Activated CD4-positive, alpha-beta T cell treated with anti-CD3 and anti-CD28 coated beads, Interleukin-2, amount 10 ng/mL, durations not matched to agents 7 days and 5 days (primary cell): ENCODE results near the gene NUDT22. TPM values are rescaled to one million over a fixed set of nuclear protein-coding genes. Genes with fewer than 3 reads are reported as not detected.

ENCODE experiments used
- CTCF ChIA-PET: fragments of 350-600 bp; sonication (Branson Sonifier 250); formaldehyde crosslinking; loops from one replicate; lab custom pipeline; 2021; ENCODE audit warnings: antibody characterized with exemption; lab: Charles Lee
- POLR2A ChIA-PET: fragments of 350-600 bp; sonication (Branson Sonifier 250); formaldehyde crosslinking; loops from one replicate; lab custom pipeline; 2021; ENCODE audit warnings: antibody characterized with exemption; lab: Charles Lee
- DNase-seq: peaks from one replicate; pipeline ENCODE4 v3.0.0-alpha.2; 2020
- H3K27ac Mint-ChIP-seq: one replicate; pipeline ENCODE4 v1.8.0; 2021; ENCODE audit warnings: mild to moderate bottlenecking, moderate library complexity, mixed read lengths
- H3K27me3 Mint-ChIP-seq: one replicate; pipeline ENCODE4 v1.8.0; 2021; ENCODE audit warnings: mixed read lengths
- H3K36me3 Mint-ChIP-seq: one replicate; pipeline ENCODE4 v1.8.0; 2021; ENCODE audit warnings: low read depth, mixed read lengths
- H3K4me1 Mint-ChIP-seq: one replicate; pipeline ENCODE4 v1.8.0; 2021; ENCODE audit warnings: mixed read lengths
- H3K4me3 Mint-ChIP-seq: one replicate; pipeline ENCODE4 v1.8.0; 2021; ENCODE audit warnings: mild to moderate bottlenecking, moderate library complexity, mixed read lengths
- H3K9me3 Mint-ChIP-seq: one replicate; pipeline ENCODE4 v1.8.0; 2021; ENCODE audit warnings: mixed read lengths
- total RNA-seq, 2 experiments: library from RNA; stranded (reverse); gene quantifications; one replicate each; pipeline ENCODE4 v1.2.3, GENCODE V29; 2021

The NUDT22 gene
- total RNA-seq, 2 experiments from 2014 or later = 70.2 to 82.1 TPM

DNA sequence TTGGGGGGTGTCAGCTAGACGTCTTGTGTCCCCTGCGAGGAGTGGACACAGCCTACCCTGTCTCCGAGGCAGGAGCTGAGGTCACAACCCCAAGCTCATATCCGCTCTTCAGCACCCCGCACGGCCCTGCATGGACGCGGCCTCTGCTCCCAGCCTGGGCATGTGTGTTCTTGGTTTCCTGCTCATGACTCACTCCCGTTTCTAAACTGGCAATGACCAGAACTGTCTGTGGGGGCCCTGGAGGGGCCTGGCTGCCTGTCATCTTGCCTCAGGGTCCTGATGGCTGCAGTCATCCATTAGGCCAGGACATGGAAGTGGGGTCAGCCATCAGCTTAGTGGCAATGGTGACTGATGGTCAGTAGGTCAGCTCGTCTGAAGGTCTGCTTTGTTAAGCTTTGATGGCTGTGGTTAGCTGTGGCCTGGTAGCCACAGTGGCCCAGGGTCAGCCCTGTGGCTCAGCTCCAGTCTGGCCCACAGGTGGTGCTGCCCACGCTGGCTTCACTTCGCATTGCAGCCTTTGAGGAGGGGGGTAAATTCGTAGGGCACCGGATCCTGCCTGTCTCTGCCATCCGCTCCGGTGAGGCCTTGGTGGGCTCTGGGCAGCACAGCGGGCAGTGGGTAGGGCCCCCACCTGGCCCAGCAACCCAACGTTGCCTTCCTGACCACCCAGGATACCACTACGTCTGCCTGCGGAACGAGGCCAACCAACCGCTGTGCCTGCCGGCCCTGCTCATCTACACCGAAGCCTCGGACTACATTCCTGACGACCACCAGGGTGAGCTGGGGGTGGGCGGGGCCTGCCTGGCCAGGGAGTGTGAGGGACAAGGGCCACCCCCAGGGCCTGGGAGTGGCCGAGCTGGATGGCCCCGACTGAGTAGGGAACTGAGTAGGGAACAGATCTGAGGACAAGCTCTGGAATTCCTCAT is 37.2 kb downstream of the NUDT22 start:
- Mint-ChIP-seq H3K4me1 (peaks cover 17% of the 10 kb centered on the region), H3K4me3 (no peak overlapping the region), H3K27ac (no peak overlapping the region), H3K27me3 (no peaks in the 10 kb centered on the region), H3K36me3 (peaks cover 12% of the 10 kb centered on the region), H3K9me3 (no peaks in the 10 kb centered on the region)
- ChIA-PET CTCF (interaction anchor here (0.6 to 12.3 kb wide), 7 partner anchors 9 to 54 kb away, joined by 3 to 162 read pairs (median 3); partner anchors contain the start of genes PLCB3, PPP1R14B and TRMT112), POLR2A (interaction anchor here (0.6 kb wide), 1 partner anchor 17 kb away, joined by 3 read pairs; no protein-coding TSS in a partner anchor)
- no peak for DNase-seq

DNA sequence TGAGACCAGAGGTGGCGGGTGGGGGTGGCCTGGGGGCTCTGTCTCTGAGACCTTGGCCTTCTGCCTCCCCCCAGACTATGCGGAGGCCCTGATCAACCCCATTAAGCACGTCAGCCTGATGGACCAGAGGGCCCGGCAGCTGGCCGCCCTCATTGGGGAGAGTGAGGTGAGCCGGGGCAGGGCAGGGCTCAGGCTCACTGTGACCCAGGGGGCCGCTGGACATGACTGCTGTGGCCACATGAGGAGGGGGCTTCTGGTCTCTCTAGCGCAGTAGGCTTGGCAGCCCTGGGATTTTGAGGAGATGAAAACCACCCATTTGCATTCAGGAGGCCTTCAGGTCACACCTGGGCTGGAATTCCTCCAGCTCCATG is 37.9 kb downstream of the NUDT22 start:
- no peak overlapping the region for H3K4me3 Mint-ChIP-seq
- CTCF ChIA-PET = interaction anchor here (0.6 to 12.3 kb wide), 6 partner anchors 9 to 53 kb away, joined by 3 to 162 read pairs (median 4); partner anchors contain the start of genes PLCB3, PPP1R14B and TRMT112
- H3K27ac Mint-ChIP-seq = peak overlapping the region; percentile 50
- no peaks in the 10 kb centered on the region for H3K27me3 Mint-ChIP-seq
- peaks cover 24% of the 10 kb centered on the region for H3K4me1 Mint-ChIP-seq
- no peak for DNase-seq
- H3K9me3 Mint-ChIP-seq = no peaks in the 10 kb centered on the region
- peaks cover 12% of the 10 kb centered on the region for H3K36me3 Mint-ChIP-seq
- POLR2A ChIA-PET = no interaction called here

DNA sequence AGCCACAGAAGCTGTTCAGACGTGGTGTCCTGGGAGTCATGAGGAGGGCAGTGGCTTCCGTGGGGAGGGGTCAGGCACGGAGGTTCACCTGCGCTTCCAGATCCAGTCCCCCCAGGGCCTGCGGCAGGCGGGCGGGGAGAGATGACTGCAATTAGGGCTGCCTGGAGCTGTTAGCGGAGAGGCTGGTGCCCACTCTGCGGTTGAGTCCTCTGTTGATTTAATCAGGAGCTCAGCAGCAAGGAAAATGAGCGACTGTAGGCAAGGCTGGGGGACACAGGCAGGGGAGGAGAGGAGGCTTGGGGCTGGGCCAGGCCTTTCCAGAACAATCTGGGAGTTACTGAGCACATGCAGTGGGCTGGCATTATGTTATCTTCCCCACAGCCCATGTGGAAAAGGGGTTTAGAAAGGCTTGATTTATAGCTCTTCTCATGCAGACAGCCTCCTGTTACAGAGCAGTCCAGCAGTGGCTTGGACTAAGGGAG is 38.3 kb downstream of the NUDT22 start:
- CTCF ChIA-PET = interaction anchor here (1.0 to 12.3 kb wide), 5 partner anchors 10 to 53 kb away, joined by 3 to 162 read pairs (median 3); partner anchors contain the start of genes PLCB3, PPP1R14B and TRMT112
- Mint-ChIP-seq H3K9me3 (no peaks in the 10 kb centered on the region), H3K4me3 (no peak overlapping the region), H3K4me1 (peaks cover 23% of the 10 kb centered on the region), H3K27me3 (no peaks in the 10 kb centered on the region), H3K27ac (peak overlapping the region; percentile 50), H3K36me3 (peaks cover 9% of the 10 kb centered on the region)
- POLR2A ChIA-PET = no interaction called here
- DNase-seq = no peak

GRCh38 chr11:64265176-64266160 is 39.4 kb downstream of the NUDT22 start:
- no peaks in the 10 kb centered on the region for H3K27me3 Mint-ChIP-seq
- POLR2A ChIA-PET = no interaction called here
- H3K9me3 Mint-ChIP-seq = no peaks in the 10 kb centered on the region
- CTCF ChIA-PET = interaction anchor here (1.5 to 12.3 kb wide), 4 partner anchors 11 to 38 kb away, joined by 3 to 162 read pairs (median 8); partner anchors contain the start of genes PLCB3 and PPP1R14B
- no peak for DNase-seq
- H3K36me3 Mint-ChIP-seq = peaks cover 1% of the 10 kb centered on the region
- H3K4me3 Mint-ChIP-seq = no peak overlapping the region
- H3K27ac Mint-ChIP-seq = no peak overlapping the region
- peaks cover 18% of the 10 kb centered on the region for H3K4me1 Mint-ChIP-seq

DNA sequence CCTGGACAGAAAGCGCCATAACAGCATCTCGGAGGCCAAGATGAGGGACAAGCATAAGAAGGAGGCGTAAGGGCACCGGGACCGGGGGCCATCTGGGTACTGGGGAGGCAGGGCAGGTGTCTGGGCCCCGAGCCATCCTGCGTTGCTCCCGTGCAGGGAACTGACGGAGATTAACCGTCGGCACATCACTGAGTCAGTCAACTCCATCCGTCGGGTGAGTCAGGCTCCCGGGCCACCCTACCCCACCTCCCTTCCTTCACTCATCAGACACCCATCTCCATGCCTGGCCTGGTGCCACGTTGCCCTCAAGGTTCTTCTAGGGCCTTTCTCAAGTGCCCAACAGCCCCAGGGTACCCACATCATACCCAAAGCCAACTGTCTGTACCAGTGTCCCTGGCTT is 40.3 kb downstream of the NUDT22 start:
- peaks cover 1% of the 10 kb centered on the region for H3K36me3 Mint-ChIP-seq
- no peaks in the 10 kb centered on the region for H3K9me3 Mint-ChIP-seq
- peaks cover 18% of the 10 kb centered on the region for H3K4me1 Mint-ChIP-seq
- H3K27me3 Mint-ChIP-seq = no peaks in the 10 kb centered on the region
- no peak overlapping the region for H3K4me3 Mint-ChIP-seq
- peak overlapping the region; percentile 36 for H3K27ac Mint-ChIP-seq
- DNase-seq = no peak
- POLR2A ChIA-PET = no interaction called here
- CTCF ChIA-PET = interaction anchor here (3.2 to 12.3 kb wide), 2 partner anchors 12 to 19 kb away, joined by 12 to 162 read pairs; partner anchors contain the start of genes PLCB3 and PPP1R14B

DNA sequence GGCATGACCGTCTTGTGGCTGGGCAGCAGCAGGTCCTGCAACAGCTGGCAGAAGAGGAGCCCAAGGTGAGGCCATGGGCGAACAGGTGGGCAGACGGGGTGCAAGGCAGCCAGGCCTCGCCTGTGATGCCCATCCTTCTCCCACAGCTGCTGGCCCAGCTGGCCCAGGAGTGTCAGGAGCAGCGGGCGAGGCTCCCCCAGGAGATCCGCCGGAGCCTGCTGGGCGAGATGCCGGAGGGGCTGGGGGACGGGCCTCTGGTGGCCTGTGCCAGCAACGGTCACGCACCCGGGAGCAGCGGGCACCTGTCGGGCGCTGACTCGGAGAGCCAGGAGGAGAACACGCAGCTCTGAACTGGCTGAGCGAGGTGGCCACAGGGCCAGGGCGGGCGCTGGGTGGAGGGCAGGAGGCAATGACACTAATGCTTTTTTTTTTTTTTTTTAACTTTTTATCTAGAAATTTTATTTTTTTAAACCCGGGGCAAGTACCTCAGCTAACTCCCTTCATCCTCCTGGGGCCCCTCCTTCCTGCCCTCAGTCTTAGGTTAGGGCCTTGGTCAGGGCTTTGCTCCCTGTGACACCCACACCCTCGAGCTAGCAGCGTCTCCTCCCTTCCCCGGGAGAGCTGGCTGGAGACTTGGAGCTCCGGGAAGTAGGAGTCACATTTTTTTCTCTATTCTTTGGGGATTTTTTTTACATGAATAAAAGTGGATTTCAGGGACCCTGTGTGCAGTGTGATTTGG is 41.3 kb downstream of the NUDT22 start:
- Mint-ChIP-seq H3K9me3 (no peaks in the 10 kb centered on the region), H3K27me3 (no peaks in the 10 kb centered on the region), H3K4me3 (no peak overlapping the region), H3K4me1 (peaks cover 25% of the 10 kb centered on the region), H3K27ac (peak overlapping the region; percentile 92), H3K36me3 (peaks cover 1% of the 10 kb centered on the region)
- CTCF ChIA-PET = interaction anchor here (0.8 to 12.3 kb wide), 4 partner anchors 11 to 36 kb away, joined by 3 to 162 read pairs (median 12); partner anchors contain the start of genes PLCB3 and PPP1R14B
- POLR2A ChIA-PET = no interaction called here
- no peak for DNase-seq

DNA sequence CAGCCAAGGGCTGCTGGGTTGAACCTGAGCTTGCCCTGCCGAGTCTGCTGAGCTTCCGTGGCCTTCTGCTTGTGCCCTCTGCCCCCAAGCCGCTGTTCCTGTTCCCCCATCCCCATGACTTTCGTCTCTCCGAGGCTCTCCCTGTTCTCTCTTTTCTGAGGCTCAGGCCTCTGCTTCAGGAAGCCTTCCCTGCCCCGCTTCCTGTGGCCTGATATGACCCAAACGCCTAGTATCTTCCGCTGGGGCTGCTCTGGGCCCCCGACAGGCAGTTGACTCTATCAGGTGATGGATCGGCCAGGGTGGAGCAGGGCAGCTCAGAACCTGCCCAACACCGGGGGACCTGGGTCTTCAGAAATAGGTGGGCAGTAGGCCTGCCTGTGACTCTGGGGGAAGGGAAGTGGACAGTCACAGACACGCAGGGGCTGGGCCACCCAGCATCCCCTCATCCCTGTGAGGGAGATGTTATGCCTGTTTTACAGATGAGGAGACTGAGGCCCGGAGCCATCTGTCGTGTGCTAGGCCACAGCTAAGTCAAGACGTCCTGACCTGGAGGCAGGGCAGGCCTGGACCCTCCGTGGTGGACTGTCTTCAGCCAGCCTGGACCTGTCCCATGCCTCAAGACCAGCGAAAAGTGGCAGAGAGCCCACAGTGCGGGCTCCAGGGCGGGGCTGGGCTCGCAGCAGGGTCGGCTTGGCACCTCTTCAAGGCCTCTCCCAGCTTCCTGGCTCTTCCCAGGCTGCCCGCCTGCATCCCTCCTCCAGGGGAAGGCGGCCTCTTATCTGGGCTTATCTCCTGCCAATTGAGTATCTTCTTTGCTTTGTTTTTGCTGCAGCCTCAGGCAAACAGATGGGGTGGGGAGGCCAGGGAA is 42.2 kb downstream of the NUDT22 start:
- Mint-ChIP-seq H3K4me3 (peak overlapping the region; percentile 88), H3K27me3 (no peaks in the 10 kb centered on the region), H3K4me1 (peaks cover 26% of the 10 kb centered on the region), H3K27ac (peak overlapping the region; percentile 92), H3K36me3 (no peaks in the 10 kb centered on the region), H3K9me3 (no peaks in the 10 kb centered on the region)
- POLR2A ChIA-PET = interaction anchor here (0.6 to 1.0 kb wide), 2 partner anchors 17 to 33 kb away, joined by 3 to 4 read pairs; partner anchors contain the start of gene BAD
- CTCF ChIA-PET = interaction anchor here (0.7 to 12.3 kb wide), 11 partner anchors 7 to 81 kb away, joined by 3 to 162 read pairs (median 5); partner anchors contain the start of genes BAD, CATSPERZ, GPR137 and PLCB3
- DNase-seq = no peak

- DNase-seq = peak; percentile 51
- no peaks in the 10 kb centered on the region for H3K9me3 Mint-ChIP-seq
- H3K27me3 Mint-ChIP-seq = no peaks in the 10 kb centered on the region
- peaks cover 3% of the 10 kb centered on the region for H3K36me3 Mint-ChIP-seq
- ChIA-PET CTCF (interaction anchor here (0.7 to 12.3 kb wide), 10 partner anchors 8 to 82 kb away, joined by 3 to 162 read pairs (median 6); partner anchors contain the start of genes BAD, CATSPERZ, GPR137 and PLCB3), POLR2A (interaction anchor here (0.6 to 1.3 kb wide), 3 partner anchors 16 to 34 kb away, joined by 3 to 4 read pairs (median 4); partner anchors contain the start of gene BAD)
- H3K4me1 Mint-ChIP-seq = peaks cover 26% of the 10 kb centered on the region
- peak overlapping the region; percentile 92 for H3K27ac Mint-ChIP-seq
- peak overlapping the region; percentile 88 for H3K4me3 Mint-ChIP-seq
These were observed 42.9 kb downstream of the NUDT22 start for GRCh38 chr11:64268893-64269539.

- peaks cover 26% of the 10 kb centered on the region for H3K4me1 Mint-ChIP-seq
- peaks cover 5% of the 10 kb centered on the region for H3K36me3 Mint-ChIP-seq
- peak; percentile 97 for DNase-seq
- H3K27ac Mint-ChIP-seq = peak overlapping the region; percentile 92
- CTCF ChIA-PET = interaction anchor here (0.8 to 12.3 kb wide), 12 partner anchors 9 to 83 kb away, joined by 3 to 162 read pairs (median 6); partner anchors contain the start of genes BAD, CATSPERZ, FERMT3 and GPR137
- no peaks in the 10 kb centered on the region for H3K27me3 Mint-ChIP-seq
- no peaks in the 10 kb centered on the region for H3K9me3 Mint-ChIP-seq
- POLR2A ChIA-PET = interaction anchor here (0.7 to 1.3 kb wide), 3 partner anchors 15 to 70 kb away, joined by 3 to 4 read pairs (median 4); partner anchors contain the start of genes BAD and CCDC88B
- peak overlapping the region; percentile 88 for H3K4me3 Mint-ChIP-seq
These were observed 43.6 kb downstream of the NUDT22 start for GRCh38 chr11:64269540-64270220.
